GM19351 (cell line): ENCODE data around the gene OR2B6.
"Not testable (repeated sequence)": the region's sequence is repeated elsewhere in the genome, so short reads cannot be mapped to it uniquely, and the experiment has no call there.

Source experiments
- ATAC-seq: cut with Tn5 transposase; IDR thresholded peaks from one replicate; pipeline ENCODE4 v1.9.1; 2021; ENCODE audit warnings: mild to moderate bottlenecking, moderate library complexity; ENCODE audit not compliant: unreplicated experiment

The OR2B6 gene

DNA sequence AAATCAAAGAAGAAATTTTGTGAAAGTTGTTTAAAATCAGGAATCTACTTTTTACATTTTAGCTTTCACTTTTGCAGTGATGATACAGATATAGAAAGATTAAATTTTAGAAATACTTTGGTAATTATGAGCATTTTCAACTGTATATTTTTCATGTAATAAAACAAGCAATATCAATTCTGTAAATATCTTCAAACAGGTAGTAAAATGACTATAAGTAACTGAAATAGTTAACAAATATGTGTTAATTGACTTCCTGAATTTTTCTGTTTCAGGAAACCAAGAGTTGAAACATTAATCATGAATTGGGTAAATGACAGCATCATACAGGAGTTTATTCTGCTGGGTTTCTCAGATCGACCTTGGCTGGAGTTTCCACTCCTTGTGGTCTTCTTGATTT, at the start of gene OR2B6:
TSS of gene OR2B6 (plus strand) at position 301 of the 400 bp plus-strand sequence. CDS start at position 301, 0 bp downstream.
- no peak for ATAC-seq

DNA sequence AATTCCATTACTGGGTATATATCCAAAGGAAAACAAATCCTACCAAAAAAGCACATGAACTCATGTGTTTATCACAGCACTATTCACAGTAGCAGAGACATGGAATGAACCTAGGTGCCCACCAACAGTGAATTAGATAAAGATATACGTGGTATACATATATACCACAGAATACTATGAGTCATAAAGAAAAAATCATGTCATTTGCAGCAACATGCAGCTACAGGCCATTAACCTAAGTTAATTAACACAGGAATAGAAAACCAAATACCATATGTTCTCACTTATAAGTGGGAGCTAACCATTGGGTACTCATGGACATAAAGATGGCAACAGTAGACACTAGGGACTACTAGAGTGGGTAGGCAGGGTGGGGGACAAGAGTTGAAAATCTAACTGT, 49.0 kb upstream of the OR2B6 start:
- no peak for ATAC-seq

DNA sequence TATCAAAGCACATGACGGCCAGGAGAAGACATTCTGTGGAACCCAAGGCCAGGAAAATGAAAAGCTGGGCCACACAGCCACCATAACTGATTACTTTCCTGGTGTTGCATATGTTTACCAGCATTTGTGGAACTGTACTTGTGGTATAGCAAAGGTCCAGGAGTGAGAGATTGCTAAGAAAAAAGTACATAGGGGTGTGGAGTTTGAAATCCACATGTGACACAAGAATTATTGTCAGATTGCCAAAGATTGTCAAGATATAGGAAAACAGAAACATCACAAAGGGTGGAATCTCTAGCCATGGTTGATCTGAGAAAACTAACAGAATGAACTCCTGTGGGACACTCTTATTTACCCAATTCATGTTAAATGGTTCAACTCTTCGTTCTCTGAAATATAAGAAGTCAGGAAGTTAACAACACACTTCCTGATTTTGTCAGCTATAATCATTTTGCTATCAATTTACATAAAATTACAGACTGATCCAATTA, 45.0 kb upstream of the OR2B6 start, which contains the start of gene OR2B2:
TSS of gene OR2B2 (minus strand) at position 441 of the 491 bp plus-strand sequence. CDS start at position 364, 77 bp downstream.
- ATAC-seq: no peak

DNA sequence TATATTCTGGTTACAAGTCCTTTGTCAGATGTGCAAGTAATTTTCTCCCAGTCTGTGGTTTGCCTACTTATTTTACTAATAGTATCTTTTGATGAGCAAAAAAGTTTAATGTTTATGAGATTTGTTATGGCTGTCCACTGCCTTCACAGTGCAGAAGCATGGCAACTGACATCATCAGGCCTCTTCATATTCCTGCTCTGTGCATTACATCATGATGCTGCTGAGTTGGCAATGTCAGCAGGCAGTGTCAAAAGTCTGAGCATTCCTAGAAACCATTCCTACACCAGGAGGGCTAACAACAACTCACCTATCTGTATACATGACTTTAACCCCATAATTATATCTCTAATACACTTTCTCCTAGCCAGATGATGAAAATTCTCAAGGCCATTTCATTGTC, 34.1 kb upstream of the OR2B6 start:
- no peak for ATAC-seq

DNA sequence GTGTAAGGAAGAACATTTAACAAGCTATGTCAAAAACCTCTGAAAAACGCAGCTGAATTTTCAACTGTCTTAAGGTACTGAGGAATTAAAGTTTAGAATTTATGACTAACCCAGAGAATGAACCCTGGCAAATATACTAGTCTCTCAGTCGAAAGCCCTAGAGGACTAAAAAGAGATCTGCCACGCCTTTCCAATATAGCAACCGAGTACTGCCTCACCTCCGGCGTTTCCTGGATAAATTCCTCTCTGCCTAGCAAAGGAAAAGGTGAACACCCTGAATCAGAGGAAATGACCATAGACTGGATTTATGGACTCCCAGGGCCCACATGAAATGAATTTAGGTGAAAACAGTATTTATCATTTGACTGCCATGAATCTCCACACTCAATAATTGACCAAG, 32.9 kb upstream of the OR2B6 start:
- ATAC-seq: no peak

DNA sequence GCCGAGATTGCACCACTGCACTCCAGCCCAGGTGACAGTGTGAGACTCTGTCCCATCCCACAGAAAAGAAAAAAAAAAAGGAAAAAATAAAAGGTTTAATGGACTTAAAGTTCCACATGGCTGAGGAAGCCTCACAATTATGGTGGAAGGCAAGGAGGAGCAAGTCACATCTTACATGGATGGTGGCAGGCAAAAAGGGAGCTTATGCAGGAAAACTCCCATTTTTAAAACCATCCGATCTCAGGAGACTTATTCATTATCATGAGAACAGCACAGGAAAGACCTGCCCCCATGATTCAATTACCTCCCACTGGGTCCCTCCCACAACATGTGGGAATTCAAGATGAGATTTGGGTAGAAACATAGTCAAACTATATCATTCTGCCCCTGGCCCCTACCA, 29.0 kb upstream of the OR2B6 start:
- not testable (repeated sequence) for ATAC-seq

DNA sequence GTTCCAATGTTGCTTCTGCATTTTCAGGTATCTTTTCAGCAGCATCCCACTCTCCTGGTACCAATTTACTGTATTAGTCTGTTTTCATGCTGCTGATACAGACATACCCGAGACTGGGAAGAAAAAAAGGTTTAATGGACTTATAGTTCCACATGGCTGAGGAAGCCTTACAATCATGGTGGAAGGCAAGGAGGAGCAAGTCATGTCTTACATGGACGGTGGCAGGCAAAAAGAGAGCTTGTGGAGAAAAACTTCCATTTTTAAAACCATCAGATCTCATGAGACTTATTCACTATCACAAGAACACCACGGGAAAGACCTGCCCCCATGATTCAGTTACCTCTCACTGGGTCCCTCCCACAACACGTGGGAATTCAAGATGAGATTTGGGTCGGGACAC, 27.1 kb upstream of the OR2B6 start:
- ATAC-seq: not testable (repeated sequence)

DNA sequence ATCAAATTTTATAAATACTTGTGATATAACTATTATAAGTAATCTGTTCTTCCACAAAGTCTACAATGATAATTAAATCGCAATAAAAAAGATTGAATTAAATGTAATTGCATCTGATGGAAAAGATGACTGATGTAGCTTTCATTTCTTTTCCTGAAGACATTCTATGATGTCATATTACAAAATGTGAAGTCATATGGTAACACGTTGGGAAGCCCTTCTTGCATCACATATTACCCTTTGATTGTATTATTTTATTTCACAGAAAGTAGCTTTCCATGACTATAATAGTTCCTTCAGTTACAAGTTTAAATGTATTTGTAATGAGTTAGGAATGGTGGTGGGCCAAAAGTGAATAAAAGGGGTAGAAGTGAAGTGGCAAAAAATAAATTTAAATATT, 25.8 kb upstream of the OR2B6 start:
- no peak for ATAC-seq

DNA sequence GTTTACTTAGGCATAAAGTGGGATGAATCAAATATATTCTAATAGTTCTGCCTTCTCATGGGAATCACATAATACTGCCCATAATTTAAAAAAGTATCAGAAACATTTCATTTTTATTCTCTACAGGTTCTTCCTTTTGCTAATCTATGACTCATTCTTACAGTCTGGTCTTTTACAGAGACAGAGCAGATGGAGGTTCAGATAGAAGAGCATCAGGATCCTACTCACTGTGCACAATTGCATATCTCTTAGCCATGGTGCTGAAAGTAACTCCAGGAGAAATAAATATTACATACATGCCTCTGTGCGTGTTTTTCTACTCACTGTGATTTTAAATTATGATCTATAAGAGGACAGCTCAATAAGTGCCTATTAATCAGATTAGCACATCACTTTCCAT, 16.3 kb upstream of the OR2B6 start:
- ATAC-seq: no peak

DNA sequence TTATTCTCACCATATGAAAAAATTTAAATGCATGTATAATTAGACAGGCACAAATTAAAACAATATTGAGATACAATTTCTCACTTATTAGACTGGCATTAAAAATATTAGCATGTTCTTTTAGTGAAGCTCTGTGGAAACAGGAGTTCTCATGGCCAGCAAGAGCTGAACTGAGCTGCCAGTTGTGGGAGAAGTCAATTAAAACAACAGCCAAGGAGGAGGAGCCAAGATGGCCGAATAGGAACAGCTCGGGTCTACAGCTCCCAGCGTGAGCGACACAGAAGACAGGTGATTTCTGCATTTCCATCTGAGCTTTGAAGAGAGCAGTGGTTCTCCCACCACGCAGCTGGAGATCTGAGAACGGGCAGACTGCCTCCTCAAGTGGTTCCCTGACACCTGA, 14.0 kb upstream of the OR2B6 start:
- ATAC-seq: not testable (repeated sequence)

DNA sequence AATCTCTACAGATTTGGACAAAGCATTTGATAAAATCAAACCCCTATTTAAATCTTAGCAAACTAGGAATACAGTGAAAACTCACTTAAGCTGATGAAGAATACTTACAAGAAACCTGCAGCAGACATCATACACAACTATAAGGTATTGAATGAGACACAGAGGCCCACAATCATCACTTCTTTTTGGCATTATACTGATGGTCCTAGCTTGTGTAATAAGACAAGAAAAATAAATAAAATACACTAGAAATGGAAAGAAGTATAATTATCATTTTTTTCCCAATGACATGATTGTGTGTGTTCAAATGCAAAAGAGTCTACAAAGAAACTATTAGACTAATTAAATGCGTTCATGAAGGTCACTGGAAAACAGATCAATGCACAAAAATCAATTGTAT, 8.8 kb upstream of the OR2B6 start:
- no peak for ATAC-seq

DNA sequence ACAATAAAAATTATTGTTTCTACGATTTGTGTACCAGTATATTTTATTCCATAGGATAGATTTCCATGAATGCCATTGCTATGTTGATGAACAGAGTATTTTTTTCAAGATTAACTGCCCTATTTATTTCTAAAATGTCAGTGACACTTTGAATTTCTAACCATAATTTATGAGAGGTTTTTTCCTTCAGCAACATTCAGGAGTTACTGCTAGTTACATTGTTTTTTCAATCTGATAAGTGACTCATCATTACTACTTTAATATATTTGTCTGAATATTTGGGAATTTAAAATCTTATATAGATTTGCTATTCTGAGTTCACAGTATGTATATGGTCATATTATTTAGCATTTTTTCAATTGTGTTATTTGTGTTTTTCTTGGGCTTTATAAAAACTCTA, 6.0 kb upstream of the OR2B6 start:
- ATAC-seq: no peak

DNA sequence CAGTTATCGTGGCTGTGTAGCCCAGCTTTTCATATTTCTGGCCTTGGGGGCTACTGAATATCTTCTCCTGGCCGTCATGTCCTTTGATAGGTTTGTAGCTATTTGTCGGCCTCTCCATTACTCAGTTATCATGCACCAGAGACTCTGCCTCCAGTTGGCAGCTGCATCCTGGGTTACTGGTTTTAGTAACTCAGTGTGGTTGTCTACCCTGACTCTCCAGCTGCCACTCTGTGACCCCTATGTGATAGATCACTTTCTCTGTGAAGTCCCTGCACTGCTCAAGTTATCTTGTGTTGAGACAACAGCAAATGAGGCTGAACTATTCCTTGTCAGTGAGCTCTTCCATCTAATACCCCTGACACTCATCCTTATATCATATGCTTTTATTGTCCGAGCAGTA, 475 bp downstream of the OR2B6 start:
- no peak for ATAC-seq

DNA sequence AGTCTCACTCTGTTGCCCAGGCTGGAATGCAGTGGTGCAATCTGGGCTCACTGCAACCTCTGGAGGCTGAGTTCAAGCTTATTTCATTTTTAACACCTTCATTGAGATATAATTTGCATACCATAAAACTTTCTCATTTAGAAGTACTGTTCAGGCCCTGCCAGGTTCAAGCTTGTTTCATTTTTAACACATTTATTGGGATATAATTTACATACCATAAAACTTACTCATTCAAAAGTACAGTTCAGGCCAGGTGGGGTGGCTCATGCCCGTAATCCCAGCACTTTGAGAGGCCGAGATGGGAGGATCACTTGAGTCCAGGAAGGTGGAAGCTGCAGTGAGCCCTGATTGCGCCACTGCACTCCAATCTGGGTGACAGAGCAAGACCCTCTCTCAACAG, 5.5 kb downstream of the OR2B6 start:
- no peak for ATAC-seq

DNA sequence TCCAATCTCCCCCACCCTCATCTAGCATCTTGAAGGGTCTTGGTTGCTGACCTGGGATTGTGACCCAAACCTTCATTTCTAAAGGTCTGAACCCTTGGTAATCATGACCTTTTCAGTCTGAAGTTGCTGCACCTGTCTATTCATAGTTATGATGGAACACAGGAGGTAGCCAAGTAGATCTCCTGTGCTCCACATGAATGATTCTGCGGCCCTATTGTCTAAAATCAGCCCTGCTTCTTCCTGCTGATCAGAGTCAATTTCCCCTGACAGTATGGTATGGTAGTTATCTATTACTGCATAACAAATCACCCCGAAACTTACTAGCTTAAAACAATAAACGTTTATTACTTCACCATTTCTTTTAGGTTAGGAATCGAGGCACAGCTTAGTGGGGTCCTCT, 9.0 kb downstream of the OR2B6 start:
- ATAC-seq: no peak

DNA sequence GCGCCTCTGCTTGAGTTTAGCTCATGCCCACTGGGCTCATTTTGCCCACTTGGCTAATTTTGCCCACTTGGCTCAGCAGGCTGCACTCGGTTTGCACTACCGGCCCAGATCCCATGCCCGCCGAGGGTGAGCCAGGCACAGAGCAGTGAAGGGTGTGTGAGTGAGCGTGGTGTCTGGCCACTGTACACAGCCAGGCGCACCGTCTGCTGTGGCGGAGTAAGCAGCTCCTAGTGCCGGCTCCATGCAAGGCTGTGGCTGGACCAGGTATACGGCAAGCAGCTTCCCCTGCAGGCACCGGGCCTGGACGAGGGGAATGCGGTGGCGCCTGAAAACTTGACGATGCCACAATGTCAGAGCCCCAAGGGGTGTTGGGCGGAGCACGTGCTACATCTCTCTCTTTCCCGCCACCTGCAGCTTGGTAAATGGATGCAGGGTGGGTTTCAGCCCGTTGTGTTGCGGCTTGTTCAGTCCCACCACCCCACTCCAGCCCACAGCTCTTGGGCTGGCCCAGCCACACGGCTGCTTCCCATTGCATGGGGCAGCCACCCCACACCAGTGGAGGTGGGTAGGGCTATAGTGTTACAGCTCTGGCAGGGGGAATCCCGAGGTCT, 9.9 kb downstream of the OR2B6 start:
- ATAC-seq: no peak

DNA sequence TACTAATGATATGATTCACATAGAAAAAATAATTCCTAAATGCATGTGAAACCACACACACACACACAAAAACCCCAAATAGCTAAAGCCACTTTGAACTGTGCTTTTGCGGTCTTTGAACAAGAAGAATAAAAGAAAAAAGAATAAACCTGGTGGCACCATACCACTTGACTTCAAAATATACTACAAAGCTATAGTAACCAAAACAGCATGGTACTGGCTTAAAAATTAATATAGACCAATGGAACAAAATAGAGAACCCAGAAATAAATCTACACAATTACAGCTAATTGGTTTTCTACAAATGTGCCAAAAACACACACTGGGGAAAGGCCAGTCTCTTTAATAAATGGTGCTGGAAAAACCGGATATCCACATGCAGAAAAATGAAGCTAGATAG, 13.4 kb downstream of the OR2B6 start:
- ATAC-seq: no peak

DNA sequence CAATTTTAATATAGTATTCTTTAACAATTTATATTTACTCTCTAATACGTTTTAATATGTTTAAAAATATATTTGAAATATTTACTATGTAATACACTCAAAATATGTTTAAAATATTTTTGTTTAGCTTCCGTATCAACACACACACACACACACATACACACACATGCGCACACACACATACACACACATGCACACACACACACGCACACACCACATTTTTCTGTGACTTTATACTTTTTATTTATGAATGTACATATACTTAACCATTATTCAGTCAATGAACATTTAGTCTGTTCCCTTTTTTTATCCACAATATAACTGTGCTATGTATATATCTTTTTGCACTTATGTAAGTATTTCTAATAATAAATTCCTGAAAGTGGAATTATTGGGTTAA, 15.7 kb downstream of the OR2B6 start:
- ATAC-seq: no peak

DNA sequence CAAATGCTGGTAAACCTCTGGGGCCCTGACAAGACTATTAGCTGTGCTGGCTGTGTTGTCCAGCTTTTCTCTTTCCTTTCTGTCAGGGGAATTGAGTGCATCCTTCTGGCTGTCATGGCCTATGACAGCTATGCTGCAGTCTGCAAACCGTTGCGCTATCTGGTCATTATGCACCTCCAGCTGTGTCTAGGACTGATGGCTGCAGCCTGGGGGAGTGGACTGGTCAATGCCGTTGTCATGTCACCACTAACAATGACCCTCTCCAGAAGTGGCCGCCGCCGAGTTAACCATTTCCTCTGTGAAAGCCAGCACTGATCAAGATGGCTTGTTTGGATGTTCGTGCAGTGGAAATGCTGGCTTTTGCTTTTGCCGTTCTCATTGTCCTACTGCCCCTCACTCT, 20.3 kb downstream of the OR2B6 start:
- ATAC-seq: no peak

DNA sequence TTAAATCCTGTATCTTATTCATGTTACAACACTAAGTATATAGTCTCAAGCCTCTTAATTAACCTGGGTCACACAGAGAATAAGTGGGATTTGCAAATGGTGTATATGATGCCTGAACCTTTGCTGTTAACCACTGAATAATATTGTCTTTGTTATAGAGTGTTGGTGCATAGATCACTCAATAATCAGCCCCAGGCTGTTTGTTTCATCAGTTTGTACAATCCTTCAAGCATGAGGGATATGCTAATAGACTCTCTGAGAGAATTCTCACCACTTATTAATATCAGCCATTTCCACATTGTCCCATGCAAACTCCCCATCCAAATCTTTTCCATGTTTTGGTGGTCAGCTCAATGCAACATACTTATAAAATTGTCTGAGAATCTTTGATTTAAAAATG, 21.7 kb downstream of the OR2B6 start:
- no peak for ATAC-seq

DNA sequence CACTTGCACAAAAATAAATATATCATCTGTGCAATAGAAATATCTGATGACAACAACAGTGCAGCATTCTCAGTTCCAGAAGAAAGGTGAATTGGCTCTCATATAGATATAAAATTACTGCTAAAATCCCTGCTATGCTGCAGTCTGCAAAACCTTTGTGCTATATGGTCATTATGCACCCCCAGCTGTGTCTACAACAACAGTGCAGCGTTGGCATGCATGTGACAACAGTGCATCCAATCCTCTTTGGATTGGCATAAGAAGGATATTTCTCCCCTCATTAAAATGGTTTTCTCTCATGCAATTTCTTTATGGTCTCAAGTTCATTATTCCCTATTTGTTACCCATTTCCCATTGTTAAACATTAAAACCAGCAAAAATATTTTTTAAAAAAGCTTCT, 23.1 kb downstream of the OR2B6 start:
- no peak for ATAC-seq

DNA sequence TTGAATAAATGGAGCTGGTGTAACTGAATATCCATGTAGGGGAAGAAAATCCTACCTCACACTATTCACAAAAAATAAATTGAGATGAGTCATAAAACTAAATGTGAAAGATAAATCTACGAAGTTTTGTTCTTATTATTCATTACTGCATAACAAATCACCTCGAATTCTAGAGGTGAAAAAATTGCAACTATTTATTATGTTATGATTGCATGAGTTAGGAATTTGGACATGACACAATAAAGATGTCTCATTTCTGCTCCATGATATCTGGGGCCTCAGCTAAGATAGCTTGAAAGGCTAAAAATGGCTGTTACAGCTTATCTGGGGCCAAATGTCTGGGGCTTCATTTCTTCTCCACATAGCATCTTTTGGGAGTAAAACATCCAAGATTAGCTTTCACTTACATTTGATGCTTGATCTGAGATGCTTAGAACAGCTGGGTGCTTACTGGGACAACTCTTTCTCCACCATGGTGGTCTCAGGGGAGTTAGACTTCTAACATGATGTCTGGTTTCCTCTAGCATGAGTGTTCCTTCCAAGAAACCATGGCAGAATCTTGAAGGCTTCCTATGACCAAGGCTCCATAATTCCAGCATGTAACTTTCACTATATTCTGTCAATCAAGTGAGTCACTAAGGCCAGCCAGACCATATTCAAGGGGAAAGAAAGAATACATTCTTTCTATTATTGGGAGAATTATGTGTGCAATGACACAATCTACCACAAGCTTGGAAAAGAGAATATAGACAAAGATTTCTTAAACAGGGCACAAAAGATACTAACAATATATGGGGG, 30.1 kb downstream of the OR2B6 start:
- no peak for ATAC-seq
